Measurements from ENCODE around the gene GNAO1. TPM values are rescaled to one million over a fixed set of nuclear protein-coding genes. Genes with fewer than 3 reads are reported as not detected.
A peak's percentile ranks its signal among the peaks of the same experiment; 100 is the strongest.

GNAO1 gene
- 10 to 100 TPM; 20.6 to 27.7 (median 24.2) TPM for polyA plus RNA-seq (ENCODE audit: insufficient read depth in 1 of 5, insufficient read length in 5 of 5, low replicate concordance in 1 of 5)
- long read RNA-seq, donor 1, full-length matches to known transcripts, result 12 of 12 reads
- long read RNA-seq, donor 1, partial matches to known transcripts, result 0 of 12 reads
- long read RNA-seq, donor 1, other reads (novel, unspliced or antisense), result 0 of 12 reads
- long read RNA-seq, donor 2, full-length matches to known transcripts, result 2 of 2 reads
- long read RNA-seq, donor 2, partial matches to known transcripts, result 0 of 2 reads
- long read RNA-seq, donor 2, other reads (novel, unspliced or antisense), result 0 of 2 reads
- long read RNA-seq, donor 3, result 0 reads
- long read RNA-seq, donor 4, full-length matches to known transcripts, result 8 of 8 reads
- long read RNA-seq, donor 4, partial matches to known transcripts, result 0 of 8 reads
- long read RNA-seq, donor 4, other reads (novel, unspliced or antisense), result 0 of 8 reads
- long read RNA-seq, donor 5, full-length matches to known transcripts, result 5 of 5 reads
- long read RNA-seq, donor 5, partial matches to known transcripts, result 0 of 5 reads
- long read RNA-seq, donor 5, other reads (novel, unspliced or antisense), result 0 of 5 reads
- long read RNA-seq, donor 6, full-length matches to known transcripts, result 5 of 5 reads
- long read RNA-seq, donor 6, partial matches to known transcripts, result 0 of 5 reads
- long read RNA-seq, donor 6, other reads (novel, unspliced or antisense), result 0 of 5 reads
- long read RNA-seq, donor 7, full-length matches to known transcripts, result 8 of 26 reads
- long read RNA-seq, donor 7, partial matches to known transcripts, result 18 of 26 reads
- long read RNA-seq, donor 7, other reads (novel, unspliced or antisense), result 0 of 26 reads
- long read RNA-seq, donor 8, full-length matches to known transcripts, result 4 of 4 reads
- long read RNA-seq, donor 8, partial matches to known transcripts, result 0 of 4 reads
- long read RNA-seq, donor 8, other reads (novel, unspliced or antisense), result 0 of 4 reads

GRCh38 chr16:56191156-56191815 lies at the start of gene GNAO1:
Gene GNAO1 (plus strand): TSS chr16:56191489. CDS start chr16:56192236, 747 bp downstream.
- DNase-seq, result peak; percentile 82 to 87

- peak; percentile 8 to 32 for DNase-seq
Measured at GRCh38 chr16:56143666-56144065, 47.6 kb upstream of the GNAO1 start.

- no peak for DNase-seq
Measured at GRCh38 chr16:56145369-56145768, 45.9 kb upstream of the GNAO1 start.

GRCh38 chr16:56151621-56152020 lies 39.7 kb upstream of the GNAO1 start:
- DNase-seq, result no peak

- no peak for DNase-seq
Measured at GRCh38 chr16:56161658-56162057, 29.6 kb upstream of the GNAO1 start.

- DNase-seq, result no peak
Measured at GRCh38 chr16:56163089-56163488, 28.2 kb upstream of the GNAO1 start.

- no peak for DNase-seq
Measured at GRCh38 chr16:56163938-56164337, 27.4 kb upstream of the GNAO1 start.

GRCh38 chr16:56164636-56165035 lies 26.7 kb upstream of the GNAO1 start:
- no peak for DNase-seq

GRCh38 chr16:56174411-56174810 lies 16.9 kb upstream of the GNAO1 start:
- DNase-seq, result no peak

- DNase-seq, result no peak
Measured at GRCh38 chr16:56181401-56181800, 9.9 kb upstream of the GNAO1 start.

GRCh38 chr16:56183266-56183665 lies 8.0 kb upstream of the GNAO1 start:
- no peak for DNase-seq

- peak in 1 of 2 donors; percentile 39 for DNase-seq
Measured at GRCh38 chr16:56190048-56190676, 1.1 kb upstream of the GNAO1 start.

GRCh38 chr16:56190677-56191155 lies 573 bp upstream of the GNAO1 start:
- DNase-seq, result peak in 1 of 2 donors; percentile 55

GRCh38 chr16:56191835-56192634 lies 746 bp downstream of the GNAO1 start:
- no peak for DNase-seq

- no peak for DNase-seq
Measured at GRCh38 chr16:56192635-56192945, 1.3 kb downstream of the GNAO1 start.

GRCh38 chr16:56192986-56193945 lies 2.0 kb downstream of the GNAO1 start:
- DNase-seq, result no peak

GRCh38 chr16:56193951-56194726 lies 2.9 kb downstream of the GNAO1 start:
- DNase-seq, result peak; percentile 89

GRCh38 chr16:56195151-56195550 lies 3.9 kb downstream of the GNAO1 start:
- DNase-seq, result no peak
